ENCODE data around the gene TAC4. TPM values are rescaled to one million over a fixed set of nuclear protein-coding genes. Genes with fewer than 3 reads are reported as not detected.

TAC4 gene
- total RNA-seq, 1 donor from 2014 or later, result not detected

- H3K36me3 Mint-ChIP-seq (ENCODE audit: low read depth), result peaks cover 8% of the 10 kb centered on the region
- intact Hi-C loops (cut with micrococcal nuclease), result no loop called here
- H3K27ac Mint-ChIP-seq, result no peak overlapping the region
- peaks cover 6% of the 10 kb centered on the region for H3K27me3 Mint-ChIP-seq (ENCODE audit: insufficient read depth)
- no peaks in the 10 kb centered on the region for H3K9me3 Mint-ChIP-seq
- no peak for DNase-seq (ENCODE audit: low spot score)
- no peak overlapping the region for H3K4me3 Mint-ChIP-seq
- H3K4me1 Mint-ChIP-seq (ENCODE audit: low read depth), result peaks cover 14% of the 10 kb centered on the region
These were observed 744 bp downstream of the TAC4 start for GRCh38 chr17:49846938-49847712.

DNA sequence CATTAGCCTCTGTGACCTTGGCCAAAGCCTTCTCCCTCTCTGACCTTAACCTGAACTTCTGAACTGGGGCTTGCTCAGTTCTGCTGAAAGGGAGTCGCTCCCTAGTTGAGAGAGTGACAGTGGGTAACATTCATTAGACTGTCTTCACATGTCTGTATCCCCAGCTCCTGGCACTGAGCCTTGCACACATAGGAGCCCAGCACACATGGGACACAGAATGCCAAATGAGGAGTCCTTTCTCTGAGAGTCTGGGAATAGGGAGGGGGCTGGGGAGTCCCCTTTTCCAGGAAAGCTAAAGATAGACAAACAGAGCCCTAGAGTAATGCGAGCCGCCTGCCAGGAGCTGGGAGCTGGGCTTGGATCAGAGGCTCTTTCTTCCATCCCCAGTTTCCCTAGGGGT, 2.5 kb downstream of the TAC4 start:
- H3K27me3 Mint-ChIP-seq (ENCODE audit: insufficient read depth), result peaks cover 2% of the 10 kb centered on the region
- intact Hi-C loops (cut with micrococcal nuclease), result no loop called here
- peaks cover 6% of the 10 kb centered on the region for H3K4me1 Mint-ChIP-seq (ENCODE audit: low read depth)
- DNase-seq (ENCODE audit: low spot score), result no peak
- no peak overlapping the region for H3K27ac Mint-ChIP-seq
- no peaks in the 10 kb centered on the region for H3K9me3 Mint-ChIP-seq
- H3K36me3 Mint-ChIP-seq (ENCODE audit: low read depth), result peaks cover 8% of the 10 kb centered on the region
- H3K4me3 Mint-ChIP-seq, result no peak overlapping the region

DNA sequence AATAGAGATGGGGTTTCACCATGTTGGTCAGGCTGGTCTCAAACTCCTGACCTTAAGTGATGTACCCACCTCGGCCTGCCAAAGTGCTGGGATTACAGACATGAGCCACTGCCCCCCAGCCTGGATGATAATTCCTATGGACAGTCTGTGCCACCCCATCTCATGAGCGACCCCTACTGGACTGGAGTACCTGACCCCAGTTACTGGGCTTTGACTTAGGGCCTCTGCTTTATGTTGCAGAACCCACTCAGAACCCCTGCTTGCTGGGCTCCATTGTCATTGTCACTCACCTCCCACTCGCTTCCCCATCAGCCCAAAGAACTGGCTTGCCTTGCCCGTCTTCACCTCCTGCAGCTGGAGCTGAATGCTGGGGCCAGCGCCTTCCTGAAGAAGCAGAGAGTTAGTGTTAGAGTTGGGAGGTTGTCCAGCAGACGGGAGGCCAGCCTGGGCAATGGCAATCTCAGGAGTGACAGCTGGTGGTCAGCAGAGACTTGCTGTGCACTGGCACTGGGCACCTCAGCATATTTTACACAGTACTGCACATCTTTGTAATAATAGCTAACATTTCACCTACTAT, 4.0 kb downstream of the TAC4 start:
- Mint-ChIP-seq H3K4me1 (ENCODE audit: low read depth) (peaks cover 6% of the 10 kb centered on the region), H3K27ac (no peak overlapping the region), H3K36me3 (ENCODE audit: low read depth) (peaks cover 8% of the 10 kb centered on the region), H3K9me3 (no peaks in the 10 kb centered on the region), H3K27me3 (ENCODE audit: insufficient read depth) (peaks cover 2% of the 10 kb centered on the region), H3K4me3 (no peak overlapping the region)
- intact Hi-C loops (cut with micrococcal nuclease), result no loop called here
- DNase-seq (ENCODE audit: low spot score), result no peak

- Mint-ChIP-seq H3K27ac (no peak overlapping the region), H3K4me3 (no peak overlapping the region), H3K9me3 (no peaks in the 10 kb centered on the region), H3K27me3 (ENCODE audit: insufficient read depth) (peaks cover 2% of the 10 kb centered on the region), H3K36me3 (ENCODE audit: low read depth) (peaks cover 7% of the 10 kb centered on the region), H3K4me1 (ENCODE audit: low read depth) (peaks cover 6% of the 10 kb centered on the region)
- DNase-seq (ENCODE audit: low spot score), result no peak
- intact Hi-C loops (cut with micrococcal nuclease), result no loop called here
These were observed 5.0 kb downstream of the TAC4 start for GRCh38 chr17:49842846-49843245.

DNA sequence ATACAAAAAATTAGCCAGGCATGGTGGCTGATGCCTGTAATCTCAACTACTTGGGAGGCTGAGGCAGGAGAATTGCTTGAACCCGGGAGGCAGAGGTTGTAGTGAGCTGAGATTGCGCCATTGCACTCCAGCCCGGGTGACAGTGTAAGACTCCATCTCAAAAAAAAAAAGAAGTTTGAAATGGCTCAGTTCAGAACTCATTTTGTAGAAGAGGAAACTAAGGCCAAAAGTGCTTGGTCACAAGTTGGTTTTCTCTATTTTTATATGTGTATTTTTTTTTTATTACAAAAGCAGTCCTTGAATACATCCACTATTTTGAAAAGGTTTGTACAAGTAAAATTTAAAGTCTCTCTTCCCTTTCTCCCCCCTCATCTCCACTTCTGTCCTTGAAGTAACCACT, 5.5 kb downstream of the TAC4 start:
- H3K4me1 Mint-ChIP-seq (ENCODE audit: low read depth), result peaks cover 6% of the 10 kb centered on the region
- DNase-seq (ENCODE audit: low spot score), result no peak
- H3K36me3 Mint-ChIP-seq (ENCODE audit: low read depth), result peaks cover 7% of the 10 kb centered on the region
- H3K4me3 Mint-ChIP-seq, result no peak overlapping the region
- peaks cover 2% of the 10 kb centered on the region for H3K27me3 Mint-ChIP-seq (ENCODE audit: insufficient read depth)
- intact Hi-C loops (cut with micrococcal nuclease), result no loop called here
- no peak overlapping the region for H3K27ac Mint-ChIP-seq
- H3K9me3 Mint-ChIP-seq, result no peaks in the 10 kb centered on the region

DNA sequence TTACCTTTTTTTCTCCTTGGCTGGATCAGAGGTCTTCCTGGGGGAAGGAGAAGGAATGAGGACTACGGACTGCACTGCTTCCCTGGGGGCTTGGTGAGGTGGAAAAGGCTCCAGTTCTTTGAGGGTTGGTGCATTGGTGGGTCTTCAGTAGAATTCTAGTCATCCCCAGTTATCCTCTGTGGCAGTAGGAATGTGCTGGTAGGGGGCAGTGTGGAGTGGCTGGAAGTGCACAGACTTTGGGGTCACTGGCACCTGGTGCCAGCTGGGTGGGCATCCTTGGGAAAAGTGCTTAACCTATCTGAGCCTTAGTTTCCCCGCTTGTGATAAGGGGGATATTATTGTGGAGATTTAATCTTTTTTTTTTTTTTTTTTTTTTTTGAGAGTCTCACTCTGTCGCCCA, 6.3 kb downstream of the TAC4 start:
- H3K4me1 Mint-ChIP-seq (ENCODE audit: low read depth), result peaks cover 6% of the 10 kb centered on the region

DNA sequence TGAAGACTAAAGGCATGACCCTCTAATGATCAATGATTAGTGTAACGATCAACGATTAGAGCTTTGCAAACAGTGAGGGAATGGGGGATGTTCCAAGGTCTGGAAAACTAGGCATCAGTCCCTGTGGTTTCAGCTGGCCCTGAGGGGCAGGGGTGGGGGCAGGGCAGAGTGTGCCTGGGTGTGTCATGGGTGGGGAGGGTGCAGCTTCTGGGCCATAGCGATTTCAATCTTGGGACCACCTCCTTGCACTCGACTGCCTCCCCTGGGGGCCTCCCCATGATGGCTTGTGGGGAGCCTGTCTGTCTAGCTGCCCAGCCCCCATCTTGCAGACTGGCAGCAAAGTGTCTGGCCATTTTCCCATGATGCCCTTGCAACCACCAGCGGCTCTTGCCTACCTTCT, 8.4 kb downstream of the TAC4 start:
- peaks cover 22% of the 10 kb centered on the region for H3K36me3 Mint-ChIP-seq (ENCODE audit: low read depth)
- no peak for DNase-seq (ENCODE audit: low spot score)
- no peaks in the 10 kb centered on the region for H3K4me1 Mint-ChIP-seq (ENCODE audit: low read depth)
- no peak overlapping the region for H3K4me3 Mint-ChIP-seq
- intact Hi-C loops (cut with micrococcal nuclease), result no loop called here
- no peaks in the 10 kb centered on the region for H3K9me3 Mint-ChIP-seq
- no peak overlapping the region for H3K27ac Mint-ChIP-seq
- no peaks in the 10 kb centered on the region for H3K27me3 Mint-ChIP-seq (ENCODE audit: insufficient read depth)

More for the DNA sequence above, 6.3 kb downstream of the TAC4 start:
- intact Hi-C loops (cut with micrococcal nuclease), result no loop called here
- DNase-seq (ENCODE audit: low spot score), result no peak
- Mint-ChIP-seq H3K27me3 (ENCODE audit: insufficient read depth) (no peaks in the 10 kb centered on the region), H3K27ac (no peak overlapping the region), H3K4me3 (no peak overlapping the region), H3K9me3 (no peaks in the 10 kb centered on the region), H3K36me3 (ENCODE audit: low read depth) (peaks cover 8% of the 10 kb centered on the region)

DNA sequence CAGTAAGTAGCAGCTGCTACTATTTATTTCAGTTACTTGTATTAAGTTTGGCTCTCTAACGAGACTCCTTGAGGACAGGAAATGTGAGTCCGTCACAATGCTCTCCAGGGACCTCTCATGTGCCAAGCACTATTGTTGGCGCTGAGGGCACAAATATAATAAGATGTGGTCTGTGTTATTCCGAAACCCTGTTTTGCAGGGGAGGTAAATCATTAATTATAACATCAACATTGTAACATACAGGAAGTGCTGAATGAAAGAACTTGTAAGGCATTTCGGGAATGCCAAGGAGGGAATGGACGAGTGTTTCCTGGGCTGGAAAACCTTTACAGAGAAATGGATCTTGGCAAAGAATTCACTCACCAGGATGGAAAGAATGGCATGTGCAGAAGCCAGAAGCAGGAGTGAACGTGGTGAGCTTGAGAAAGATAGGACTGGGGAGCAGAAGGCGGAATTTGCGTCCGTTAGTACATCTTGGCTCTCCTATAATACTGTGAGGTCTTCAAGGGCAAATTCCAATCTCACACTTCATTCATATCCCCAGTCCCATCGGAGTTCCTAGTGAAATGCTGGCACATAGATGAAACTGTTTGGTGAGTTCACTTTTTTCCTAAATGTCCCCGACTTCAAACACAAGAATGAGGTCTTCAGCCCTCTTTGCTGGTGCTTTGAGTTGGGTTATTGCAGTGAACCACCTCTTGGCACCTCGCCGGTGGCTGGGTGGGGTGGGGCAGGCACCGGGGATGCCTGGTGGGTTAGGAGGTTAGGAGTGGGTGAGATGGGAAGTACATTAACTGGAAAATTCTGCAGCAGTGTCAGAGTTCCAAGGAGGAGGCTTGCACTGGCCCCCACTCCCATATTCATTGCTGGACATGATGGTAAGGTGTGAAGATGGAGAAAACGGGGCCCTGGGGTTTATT, 11.5 kb downstream of the TAC4 start:
- Mint-ChIP-seq H3K36me3 (ENCODE audit: low read depth) (peaks cover 25% of the 10 kb centered on the region), H3K4me3 (no peak overlapping the region), H3K9me3 (no peaks in the 10 kb centered on the region), H3K27me3 (ENCODE audit: insufficient read depth) (no peaks in the 10 kb centered on the region), H3K27ac (no peak overlapping the region), H3K4me1 (ENCODE audit: low read depth) (no peaks in the 10 kb centered on the region)
- no peak for DNase-seq (ENCODE audit: low spot score)
- intact Hi-C loops (cut with micrococcal nuclease), result no loop called here

GRCh38 chr17:49835472-49835871, 12.4 kb downstream of the TAC4 start:
- no peak overlapping the region for H3K4me3 Mint-ChIP-seq
- H3K4me1 Mint-ChIP-seq (ENCODE audit: low read depth), result no peaks in the 10 kb centered on the region
- H3K27ac Mint-ChIP-seq, result no peak overlapping the region
- H3K9me3 Mint-ChIP-seq, result no peaks in the 10 kb centered on the region
- intact Hi-C loops (cut with micrococcal nuclease), result no loop called here
- peaks cover 25% of the 10 kb centered on the region for H3K36me3 Mint-ChIP-seq (ENCODE audit: low read depth)
- H3K27me3 Mint-ChIP-seq (ENCODE audit: insufficient read depth), result no peaks in the 10 kb centered on the region
- no peak for DNase-seq (ENCODE audit: low spot score)

DNA sequence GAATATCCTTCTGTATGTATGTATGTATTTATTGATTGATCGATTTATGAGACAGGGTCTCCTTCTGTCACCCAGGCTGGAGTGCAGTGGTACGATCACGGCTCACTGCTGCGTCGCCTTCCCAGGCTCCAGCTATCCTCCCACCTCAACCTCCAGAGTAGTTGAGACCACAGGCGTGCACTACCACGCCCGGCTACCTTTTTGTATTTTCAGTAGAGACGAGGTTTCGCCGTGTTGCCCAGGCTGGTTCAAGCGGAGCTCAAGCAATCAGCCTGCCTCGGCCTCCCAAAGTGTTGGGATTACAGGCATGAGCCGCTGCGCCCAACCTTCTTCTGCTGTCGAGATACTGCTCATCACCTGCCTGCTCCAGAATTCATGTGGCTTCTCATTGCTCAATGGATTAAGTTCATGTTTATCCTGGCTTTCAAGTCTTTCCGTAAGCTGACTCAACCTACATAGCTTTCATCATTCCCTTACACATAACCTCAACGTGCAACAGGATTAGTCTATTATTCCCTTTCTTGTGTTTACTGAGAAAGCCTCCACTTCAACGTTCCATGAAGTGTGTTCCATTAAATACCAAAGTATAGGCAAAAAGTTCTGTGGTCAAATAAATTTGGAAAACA, 13.6 kb downstream of the TAC4 start:
- Mint-ChIP-seq H3K4me1 (ENCODE audit: low read depth) (no peaks in the 10 kb centered on the region), H3K36me3 (ENCODE audit: low read depth) (peaks cover 29% of the 10 kb centered on the region), H3K4me3 (no peak overlapping the region), H3K27ac (no peak overlapping the region), H3K27me3 (ENCODE audit: insufficient read depth) (no peaks in the 10 kb centered on the region), H3K9me3 (no peaks in the 10 kb centered on the region)
- intact Hi-C loops (cut with micrococcal nuclease), result no loop called here
- DNase-seq (ENCODE audit: low spot score), result no peak

- peaks cover 38% of the 10 kb centered on the region for H3K36me3 Mint-ChIP-seq (ENCODE audit: low read depth)
These were observed 14.8 kb downstream of the TAC4 start for GRCh38 chr17:49832840-49833599.

DNA sequence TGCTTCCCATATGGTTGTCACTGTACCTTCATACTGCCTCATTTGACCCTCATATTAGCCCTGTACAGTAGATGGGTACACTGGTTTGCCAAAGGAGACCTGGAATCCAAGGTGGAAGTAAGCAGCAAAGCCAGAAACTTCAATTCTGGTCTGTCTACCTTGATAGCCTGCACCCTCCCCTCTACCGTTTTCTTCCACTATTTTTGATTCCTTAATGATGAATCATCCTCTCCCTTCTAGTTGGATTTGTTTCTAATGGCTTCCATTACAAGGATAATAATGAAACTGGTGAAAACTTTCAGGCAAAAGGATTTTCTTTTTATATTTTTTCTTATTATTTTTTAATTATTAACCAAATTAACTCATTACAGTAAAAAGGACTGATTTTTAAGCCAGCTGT, 17.3 kb downstream of the TAC4 start:
- intact Hi-C loops (cut with micrococcal nuclease), result no loop called here
- peaks cover 42% of the 10 kb centered on the region for H3K36me3 Mint-ChIP-seq (ENCODE audit: low read depth)
- DNase-seq (ENCODE audit: low spot score), result no peak
- no peaks in the 10 kb centered on the region for H3K4me1 Mint-ChIP-seq (ENCODE audit: low read depth)
- no peaks in the 10 kb centered on the region for H3K9me3 Mint-ChIP-seq
- H3K4me3 Mint-ChIP-seq, result no peak overlapping the region
- H3K27me3 Mint-ChIP-seq (ENCODE audit: insufficient read depth), result no peaks in the 10 kb centered on the region
- H3K27ac Mint-ChIP-seq, result no peak overlapping the region

More at GRCh38 chr17:49832840-49833599, 14.8 kb downstream of the TAC4 start:
- Mint-ChIP-seq H3K27ac (no peak overlapping the region), H3K9me3 (no peaks in the 10 kb centered on the region), H3K4me3 (no peak overlapping the region), H3K27me3 (ENCODE audit: insufficient read depth) (no peaks in the 10 kb centered on the region), H3K4me1 (ENCODE audit: low read depth) (no peaks in the 10 kb centered on the region)
- intact Hi-C loops (cut with micrococcal nuclease), result no loop called here
- DNase-seq (ENCODE audit: low spot score), result no peak
